DMS79 treated with DMSO at 0.1 percent for 48 hours (cell line): ENCODE measurements around the gene SAG.
A peak's percentile ranks its signal among the peaks of the same experiment; 100 is the strongest.
"Not testable (repeated sequence)": the region's sequence is repeated elsewhere in the genome, so short reads cannot be mapped to it uniquely, and the experiment has no call there.

ENCODE experiments used
- DNase-seq: peaks from one replicate; lab custom pipeline; 2025; lab: John Stamatoyannopoulos, UW

Gene SAG

DNA sequence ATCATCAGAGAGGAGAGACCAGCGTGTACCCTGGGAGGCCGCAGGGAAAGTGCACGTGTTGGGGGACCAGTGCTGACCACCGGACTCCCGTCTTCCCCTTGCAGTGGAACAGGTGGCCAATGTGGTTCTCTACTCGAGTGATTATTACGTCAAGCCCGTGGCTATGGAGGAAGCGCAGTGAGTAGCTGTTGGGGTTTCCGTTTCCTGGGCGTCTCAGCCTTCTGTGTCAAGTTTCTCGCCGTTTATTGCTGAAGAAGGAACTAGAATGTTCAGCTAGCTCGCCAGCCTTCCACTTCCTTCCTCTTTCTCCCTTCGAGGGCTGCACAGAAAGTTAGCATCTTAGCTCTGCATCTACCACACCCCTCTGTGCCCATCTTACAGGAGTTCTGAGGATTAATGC is 23.9 kb downstream of the SAG start:
- no peak for DNase-seq

GRCh38 chr2:233332125-233332524 is 24.5 kb downstream of the SAG start:
- no peak for DNase-seq

DNA sequence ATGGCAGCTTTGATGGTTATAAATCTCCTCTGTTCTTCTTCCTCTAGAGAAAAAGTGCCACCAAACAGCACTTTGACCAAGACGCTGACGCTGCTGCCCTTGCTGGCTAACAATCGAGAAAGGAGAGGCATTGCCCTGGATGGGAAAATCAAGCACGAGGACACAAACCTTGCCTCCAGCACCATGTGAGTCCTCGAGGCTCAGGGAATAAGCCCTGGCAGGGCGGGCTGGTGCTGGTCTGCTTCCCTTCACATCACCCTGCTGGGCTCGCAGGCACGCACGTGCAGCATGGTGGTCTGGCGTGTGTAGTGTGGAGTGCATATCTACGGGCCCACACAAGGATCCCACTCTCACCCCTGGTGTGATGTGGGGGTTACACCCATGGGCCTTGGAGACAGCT is 27.3 kb downstream of the SAG start:
- no peak for DNase-seq

DNA sequence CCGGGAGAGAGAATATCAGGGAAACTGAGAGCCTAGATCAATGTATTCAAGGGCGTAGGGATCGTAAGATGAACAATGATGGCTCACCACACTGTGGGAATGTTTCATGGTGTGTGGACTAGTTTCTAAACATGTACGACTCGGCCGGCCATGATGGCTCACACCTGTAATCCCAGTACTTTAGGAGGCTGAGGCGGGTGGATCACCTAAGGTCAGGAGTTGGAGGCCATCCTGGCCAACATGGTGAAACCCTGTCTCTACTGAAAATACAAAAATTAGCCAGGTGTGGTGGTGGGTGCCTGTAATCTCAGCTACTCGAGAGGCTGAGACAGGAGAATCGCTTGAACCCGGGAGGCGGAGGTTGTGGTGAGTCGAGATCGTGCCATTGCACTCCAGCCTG is 28.5 kb downstream of the SAG start:
- not testable (repeated sequence) for DNase-seq

DNA sequence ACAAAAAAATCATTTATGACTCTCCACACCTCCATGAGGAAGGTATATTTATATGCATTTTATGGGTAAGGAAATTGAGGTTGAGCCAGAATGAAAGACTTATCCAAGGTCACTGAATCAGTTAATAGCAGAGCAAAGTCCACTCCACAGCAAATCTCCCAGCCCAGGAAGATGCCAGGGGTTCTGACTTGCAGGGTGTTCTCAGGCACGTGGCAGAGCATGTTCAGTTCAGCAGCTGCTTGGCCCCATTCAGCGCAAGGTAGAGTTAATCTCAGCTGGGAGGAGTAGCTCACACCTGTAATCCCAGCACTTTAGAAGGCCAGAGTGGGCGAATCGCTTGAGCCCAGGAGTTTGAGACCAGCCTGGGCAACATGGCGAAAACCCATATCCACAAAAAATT is 28.9 kb downstream of the SAG start:
- no peak for DNase-seq

DNA sequence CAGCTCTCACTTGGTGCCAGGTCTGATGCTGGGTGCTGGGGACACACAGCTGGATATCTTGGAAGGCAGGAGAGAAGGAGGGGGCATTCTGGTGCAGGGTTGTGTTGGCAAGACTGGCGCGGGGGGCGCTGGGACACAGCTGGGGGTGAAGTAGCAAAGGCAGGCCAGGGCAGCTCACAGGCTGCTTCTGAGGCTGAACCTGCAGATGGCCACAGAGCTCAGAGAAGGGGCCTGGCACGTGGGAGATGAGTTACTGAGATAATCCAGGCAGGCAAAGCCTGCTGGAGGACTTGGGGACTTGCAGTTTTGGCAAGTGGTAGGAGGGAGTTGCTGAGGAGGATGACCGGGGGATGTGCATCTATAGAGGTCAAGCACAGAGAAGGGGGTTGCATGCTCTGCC is 30.4 kb downstream of the SAG start:
- DNase-seq: no peak

DNA sequence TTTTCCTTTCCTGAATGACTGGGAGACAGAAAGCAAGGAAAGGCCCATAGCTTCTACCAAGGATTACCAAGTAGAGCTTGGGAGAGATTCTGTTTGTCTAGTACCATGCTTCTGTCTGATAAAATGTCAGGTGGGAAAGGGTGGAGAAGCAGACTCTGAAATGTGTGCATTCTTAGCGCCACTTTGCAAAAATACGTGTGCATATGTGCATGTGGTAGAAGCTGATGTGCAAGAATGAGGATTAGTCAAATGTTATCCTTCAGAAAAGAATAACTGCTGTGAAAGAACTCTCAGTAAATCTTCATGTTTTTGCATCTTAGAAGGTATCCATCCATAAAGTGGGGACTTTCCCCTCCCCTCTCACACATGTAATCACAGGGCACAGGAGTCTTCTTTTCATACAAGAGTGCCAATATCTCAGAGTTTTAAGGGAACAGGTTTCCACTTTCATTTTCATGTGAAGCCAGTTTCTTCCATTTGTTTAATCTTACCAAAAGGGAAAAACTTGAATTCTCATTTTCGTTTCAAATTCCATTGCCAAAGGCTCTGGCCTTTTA is 31.3 kb downstream of the SAG start:
- no peak for DNase-seq

DNA sequence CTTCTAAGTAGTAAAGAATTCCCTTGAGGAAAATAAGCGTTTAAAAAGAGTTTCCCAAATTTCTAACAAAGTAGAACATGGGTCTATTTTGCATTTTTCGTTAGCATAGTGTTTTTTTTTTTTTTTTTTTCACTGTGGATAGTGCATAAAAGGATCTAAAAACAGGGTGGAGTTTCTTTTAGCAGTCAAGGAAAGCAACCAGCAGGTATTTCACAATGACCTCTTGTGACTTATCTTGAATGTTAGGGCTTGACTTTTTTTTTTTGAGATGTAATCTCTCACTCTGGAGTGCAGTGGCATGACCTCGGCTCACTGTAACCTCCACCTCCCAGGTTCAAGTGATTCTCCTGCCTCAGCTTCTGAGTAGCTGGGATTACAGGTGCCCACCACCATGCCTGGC is 31.8 kb downstream of the SAG start:
- DNase-seq: no peak

DNA sequence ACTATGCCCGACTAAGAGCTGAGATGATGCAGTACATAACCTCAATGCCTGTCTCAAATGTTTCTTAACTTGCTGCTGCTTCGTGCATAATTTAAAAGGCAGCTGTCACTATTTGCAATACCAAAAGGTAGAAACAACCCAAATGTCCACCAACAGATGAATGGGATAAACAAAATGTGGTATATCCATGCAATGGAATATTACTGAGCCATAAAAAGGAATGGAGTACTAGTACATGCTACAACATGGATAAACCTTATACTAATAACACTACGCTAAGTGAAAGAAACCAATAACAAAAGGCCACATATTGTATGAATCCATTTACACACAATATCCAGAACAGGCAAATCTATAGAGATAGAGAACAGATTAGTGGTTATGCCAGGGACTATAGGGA is 33.7 kb downstream of the SAG start:
- no peak for DNase-seq

GRCh38 chr2:233342301-233342700 is 34.7 kb downstream of the SAG start:
- no peak for DNase-seq

- no peak for DNase-seq
Observed at GRCh38 chr2:233343171-233343705, 35.6 kb downstream of the SAG start.

- no peak for DNase-seq
Observed at GRCh38 chr2:233346376-233346775, 38.8 kb downstream of the SAG start.

DNA sequence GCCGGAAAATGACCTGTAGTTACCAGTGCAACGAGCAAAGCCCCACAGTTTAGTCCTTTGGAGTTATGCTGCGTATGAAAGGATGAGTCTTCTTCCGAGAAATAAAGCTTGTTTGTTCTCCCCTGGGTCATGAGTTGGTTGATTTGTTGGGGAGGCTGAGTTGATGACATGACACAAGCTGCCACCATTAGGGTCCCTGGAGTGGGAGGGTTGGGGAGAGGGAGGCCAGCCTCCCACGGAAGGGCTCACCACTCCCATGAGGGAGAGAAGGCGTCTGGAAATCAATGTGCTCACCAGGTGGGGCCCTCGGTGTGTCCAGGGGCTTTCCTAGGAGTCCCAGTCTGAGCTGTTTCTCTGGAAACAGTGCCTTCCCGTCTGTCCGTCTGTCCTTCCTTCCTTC is 39.3 kb downstream of the SAG start:
- DNase-seq: no peak

DNA sequence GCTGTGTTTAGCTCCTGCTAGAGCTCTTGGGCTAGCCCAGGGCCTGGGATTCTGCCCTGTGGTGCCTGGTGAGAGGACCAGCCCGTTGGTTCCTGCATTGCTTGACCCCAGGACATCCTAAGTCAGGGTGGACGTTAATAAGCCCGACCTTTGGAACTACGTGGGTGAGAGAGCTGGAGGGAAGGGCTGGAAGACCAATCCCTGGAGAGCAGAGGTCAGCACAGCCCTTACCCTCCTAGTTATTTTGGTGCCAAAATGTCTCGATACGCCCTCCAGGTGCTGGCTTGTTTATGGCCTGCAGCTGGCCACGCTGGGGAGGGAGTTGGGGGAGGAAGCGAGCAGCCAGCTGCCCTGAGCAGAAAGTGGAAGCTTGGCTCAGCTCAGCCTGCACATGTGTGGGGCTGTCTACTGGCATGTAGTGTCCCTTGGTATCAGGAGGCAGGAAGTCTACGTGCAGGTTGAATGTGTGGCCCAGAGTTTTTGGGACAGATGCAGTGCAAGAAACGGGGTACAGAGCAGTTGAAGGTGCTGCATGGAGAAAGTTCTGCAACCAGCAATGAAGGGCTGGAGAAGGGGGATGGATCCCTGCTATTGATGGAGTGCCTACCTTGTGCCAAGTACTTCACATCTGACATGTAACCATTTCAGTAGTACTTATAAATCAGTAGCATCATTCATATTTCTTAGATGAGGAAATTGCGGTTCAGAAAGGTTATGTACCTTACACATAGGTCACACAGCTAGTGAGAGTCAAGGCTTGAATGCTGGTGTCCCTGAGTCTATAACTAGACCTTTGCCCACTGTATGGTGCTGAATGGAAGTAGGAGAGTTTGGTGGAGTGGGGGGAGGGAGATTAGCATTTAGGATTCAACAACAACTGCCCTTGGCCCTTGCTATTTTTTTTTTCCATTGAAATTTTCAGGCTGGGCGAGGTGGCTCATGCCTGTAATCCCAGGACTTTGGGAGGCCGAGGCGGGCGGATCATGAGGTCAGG is 41.7 kb downstream of the SAG start:
- DNase-seq: peak; percentile 34

DNA sequence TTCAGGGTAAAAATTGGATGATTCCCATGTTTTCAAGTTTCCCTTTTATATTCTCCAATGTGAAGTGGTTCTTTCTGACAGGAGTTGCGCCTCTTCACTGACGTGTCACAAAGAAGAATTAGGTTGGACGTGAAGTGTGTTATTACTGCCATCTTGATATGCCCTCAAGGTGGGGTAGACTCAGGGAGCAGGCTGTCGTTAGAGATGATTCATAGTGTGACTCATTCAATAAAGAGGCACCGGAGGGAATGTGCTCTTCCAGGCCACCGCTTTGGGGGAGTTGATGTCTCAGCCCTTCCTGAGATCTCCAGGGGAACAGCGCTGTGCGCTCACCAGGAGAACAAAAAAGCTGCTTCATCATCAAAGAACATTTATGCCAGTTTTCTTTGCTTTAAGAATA is 43.1 kb downstream of the SAG start:
- peak; percentile 51 for DNase-seq

DNA sequence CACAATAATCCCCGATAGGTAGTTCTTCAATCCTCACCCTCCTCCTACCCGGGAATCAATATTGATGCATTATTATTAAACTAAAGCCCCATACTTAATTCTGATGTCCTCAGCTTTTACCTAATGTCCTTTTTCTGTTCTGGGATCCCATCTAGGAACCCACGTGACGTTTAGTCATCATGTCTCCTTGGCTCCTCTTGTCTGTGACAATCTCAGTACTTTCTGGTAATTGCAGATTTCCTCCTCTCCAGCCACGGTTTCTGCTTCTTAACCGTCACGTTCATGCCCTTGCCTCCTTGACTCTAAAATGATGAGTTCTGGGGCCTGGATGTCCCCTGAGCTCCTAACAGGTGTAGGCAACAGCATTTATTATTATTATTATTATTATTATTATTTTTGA is 43.8 kb downstream of the SAG start:
- no peak for DNase-seq

DNA sequence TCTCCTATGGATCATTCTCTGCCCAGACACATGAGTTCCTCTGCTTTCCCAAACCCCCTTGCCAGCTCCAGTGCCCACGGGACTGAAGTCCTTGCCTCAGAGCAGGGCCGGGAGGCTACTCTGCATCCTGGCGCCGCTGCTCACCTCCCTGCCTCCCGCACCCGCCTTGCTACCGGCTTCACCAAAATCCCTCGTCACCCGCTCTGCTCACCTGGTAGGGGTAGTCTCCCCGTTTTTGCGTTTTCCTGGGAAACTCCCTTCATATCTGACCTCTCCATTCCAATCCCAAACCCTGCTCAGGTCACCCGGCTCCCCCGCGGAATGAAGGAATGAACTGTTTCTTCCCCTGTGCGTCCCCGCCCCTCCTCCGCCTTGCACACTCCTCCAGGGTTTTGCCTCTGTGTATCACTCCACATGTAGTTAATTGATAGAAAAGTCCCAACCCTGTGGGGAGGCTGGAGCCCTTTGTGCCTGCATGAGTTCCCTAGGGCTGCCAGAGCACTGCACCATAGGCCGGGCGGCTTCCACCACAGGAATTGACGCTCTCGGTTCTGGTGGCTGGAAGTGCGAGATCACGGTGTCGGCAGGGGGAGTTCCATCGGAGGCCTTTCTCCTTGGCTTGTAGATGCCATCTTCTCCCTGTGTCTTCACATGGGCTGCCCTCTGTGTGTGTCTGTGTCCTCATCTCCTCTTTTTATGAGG is 44.7 kb downstream of the SAG start:
- no peak for DNase-seq

GRCh38 chr2:233353101-233353768 is 45.6 kb downstream of the SAG start:
- no peak for DNase-seq

GRCh38 chr2:233353769-233354499 is 46.3 kb downstream of the SAG start, which contains the start of gene DGKD:
Gene DGKD (plus strand): TSS chr2:233354494. CDS start chr2:233354519, 25 bp downstream.
- DNase-seq: peak; percentile 60

DNA sequence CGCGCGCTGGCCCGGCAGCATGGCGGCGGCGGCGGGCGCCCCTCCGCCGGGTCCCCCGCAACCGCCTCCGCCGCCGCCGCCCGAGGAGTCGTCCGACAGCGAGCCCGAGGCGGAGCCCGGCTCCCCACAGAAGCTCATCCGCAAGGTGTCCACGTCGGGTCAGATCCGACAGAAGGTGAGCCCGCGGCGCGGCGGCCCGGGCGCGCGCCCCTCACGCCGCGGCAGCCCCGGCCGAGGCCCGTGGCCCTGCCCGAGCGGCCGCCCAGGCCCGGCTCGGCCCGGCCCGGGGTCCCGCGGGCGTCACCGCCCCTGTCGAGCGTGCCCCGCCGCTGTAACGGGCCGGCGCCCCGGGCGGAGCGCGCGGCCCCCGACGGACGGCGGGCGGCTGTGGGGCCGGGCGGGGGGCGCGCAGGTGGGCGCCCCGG is 46.9 kb downstream of the SAG start:
- DNase-seq: no peak

DNA sequence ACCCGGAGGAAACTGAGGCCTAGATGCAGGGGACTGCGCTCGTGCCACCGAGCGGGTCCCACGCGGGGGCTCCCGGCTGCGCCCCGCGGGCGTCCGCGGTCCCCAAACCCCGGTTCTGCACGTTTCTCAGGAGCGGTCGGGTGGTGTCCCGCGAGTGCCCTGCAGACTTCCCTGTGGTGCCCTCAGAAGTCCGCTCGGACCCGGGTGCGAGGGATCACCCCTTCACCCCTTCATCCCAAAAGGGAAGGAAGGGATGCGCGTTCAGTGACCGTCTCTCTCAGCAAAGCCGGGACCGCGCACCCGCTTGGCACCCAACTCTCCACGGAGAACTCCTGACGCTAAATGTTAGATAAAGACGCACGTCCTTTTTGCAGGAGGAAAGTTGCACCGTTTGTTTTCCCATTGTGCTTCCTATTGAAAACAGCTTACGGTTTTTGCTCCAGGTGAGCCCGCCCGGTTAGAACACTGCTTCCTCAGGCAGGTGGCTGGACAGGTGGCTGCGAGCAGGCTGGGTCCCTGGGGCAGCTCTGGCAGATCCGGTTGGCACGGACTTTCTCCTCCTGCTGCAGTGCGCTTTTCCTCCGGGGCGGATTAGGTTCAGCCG is 47.5 kb downstream of the SAG start:
- DNase-seq: peak; percentile 50
